AG08396 (cell line): ENCODE data around the gene SBF2.
"Not testable (repeated sequence)": the region's sequence is repeated elsewhere in the genome, so short reads cannot be mapped to it uniquely, and the experiment has no call there.

Experiments used
- DNase-seq: peaks from one replicate; pipeline ENCODE4 v3.0.0; 2012; ENCODE audit warnings: low spot score, mixed read lengths

The SBF2 gene

GRCh38 chr11:9747828-9748227 is 546.2 kb downstream of the SBF2 start:
- DNase-seq, result no peak

- DNase-seq, result no peak
Measured at GRCh38 chr11:9747229-9747628, 546.8 kb downstream of the SBF2 start.

- DNase-seq, result no peak
Measured at GRCh38 chr11:9745411-9746211, 548.4 kb downstream of the SBF2 start.

- DNase-seq, result not testable (repeated sequence)
Measured at GRCh38 chr11:9743512-9743911, 550.5 kb downstream of the SBF2 start.

GRCh38 chr11:9741260-9741659 is 552.8 kb downstream of the SBF2 start:
- no peak for DNase-seq

GRCh38 chr11:9740202-9740883 is 553.7 kb downstream of the SBF2 start:
- no peak for DNase-seq

- DNase-seq, result no peak
Measured at GRCh38 chr11:9739123-9739900, 554.7 kb downstream of the SBF2 start.

GRCh38 chr11:9738707-9739106 is 555.3 kb downstream of the SBF2 start:
- DNase-seq, result no peak

GRCh38 chr11:9738116-9738515 is 555.9 kb downstream of the SBF2 start:
- DNase-seq, result no peak

- DNase-seq, result no peak
Measured at GRCh38 chr11:9736365-9736764, 557.7 kb downstream of the SBF2 start.

GRCh38 chr11:9735919-9736318 is 558.1 kb downstream of the SBF2 start:
- DNase-seq, result no peak

- DNase-seq, result no peak
Measured at GRCh38 chr11:9735236-9735635, 558.8 kb downstream of the SBF2 start.

GRCh38 chr11:9733212-9733611 is 560.8 kb downstream of the SBF2 start:
- DNase-seq, result no peak

GRCh38 chr11:9732453-9732852 is 561.6 kb downstream of the SBF2 start:
- no peak for DNase-seq

- no peak for DNase-seq
Measured at GRCh38 chr11:9731256-9731655, 562.8 kb downstream of the SBF2 start.
